ENCODE measurements around the gene ABO.
"Not testable (repeated sequence)": the region's sequence is repeated elsewhere in the genome, so short reads cannot be mapped to it uniquely, and the experiment has no call there.

Gene ABO

GRCh38 chr9:133228474-133229193 lies 46.4 kb downstream of the ABO start:
- H3K36me3 Mint-ChIP-seq, H3K9me3 Mint-ChIP-seq, H3K27ac Mint-ChIP-seq, H3K4me1 Mint-ChIP-seq, H3K4me3 Mint-ChIP-seq, H3K27me3 Mint-ChIP-seq: not testable (repeated sequence)

- not testable (repeated sequence) for H3K4me3 Mint-ChIP-seq, H3K9me3 Mint-ChIP-seq, H3K4me1 Mint-ChIP-seq, H3K27me3 Mint-ChIP-seq, H3K36me3 Mint-ChIP-seq, H3K27ac Mint-ChIP-seq
These were observed 47.0 kb downstream of the ABO start for GRCh38 chr9:133227996-133228395.

- peaks cover 6% of the 10 kb centered on the region for H3K27me3 Mint-ChIP-seq
- H3K36me3 Mint-ChIP-seq, result no peaks in the 10 kb centered on the region
- H3K4me3 Mint-ChIP-seq, result no peak overlapping the region
- H3K27ac Mint-ChIP-seq, result no peak overlapping the region
- no peaks in the 10 kb centered on the region for H3K4me1 Mint-ChIP-seq
- H3K9me3 Mint-ChIP-seq, result no peaks in the 10 kb centered on the region
These were observed 47.6 kb downstream of the ABO start for GRCh38 chr9:133227242-133227860.

- Mint-ChIP-seq H3K4me1 (no peaks in the 10 kb centered on the region), H3K27ac (no peak overlapping the region), H3K4me3 (no peak overlapping the region), H3K36me3 (no peaks in the 10 kb centered on the region), H3K27me3 (peaks cover 6% of the 10 kb centered on the region), H3K9me3 (no peaks in the 10 kb centered on the region)
These were observed 48.5 kb downstream of the ABO start for GRCh38 chr9:133226219-133227171.

- no peak overlapping the region for H3K27ac Mint-ChIP-seq
- H3K27me3 Mint-ChIP-seq, result peaks cover 10% of the 10 kb centered on the region
- no peaks in the 10 kb centered on the region for H3K4me1 Mint-ChIP-seq
- H3K36me3 Mint-ChIP-seq, result no peaks in the 10 kb centered on the region
- H3K9me3 Mint-ChIP-seq, result no peaks in the 10 kb centered on the region
- no peak overlapping the region for H3K4me3 Mint-ChIP-seq
These were observed 49.6 kb downstream of the ABO start for GRCh38 chr9:133225171-133226011.

- H3K4me3 Mint-ChIP-seq, result no peak overlapping the region
- H3K27ac Mint-ChIP-seq, result no peak overlapping the region
- no peaks in the 10 kb centered on the region for H3K36me3 Mint-ChIP-seq
- peaks cover 11% of the 10 kb centered on the region for H3K27me3 Mint-ChIP-seq
- no peaks in the 10 kb centered on the region for H3K4me1 Mint-ChIP-seq
- H3K9me3 Mint-ChIP-seq, result no peaks in the 10 kb centered on the region
These were observed 50.2 kb downstream of the ABO start for GRCh38 chr9:133224762-133225161.

GRCh38 chr9:133223159-133223756 lies 51.7 kb downstream of the ABO start:
- H3K4me1 Mint-ChIP-seq, H3K36me3 Mint-ChIP-seq, H3K9me3 Mint-ChIP-seq, H3K4me3 Mint-ChIP-seq, H3K27ac Mint-ChIP-seq: not testable (repeated sequence)
- peaks cover 23% of the 10 kb centered on the region for H3K27me3 Mint-ChIP-seq

GRCh38 chr9:133221994-133222393 lies 53.0 kb downstream of the ABO start:
- H3K36me3 Mint-ChIP-seq, H3K4me1 Mint-ChIP-seq, H3K9me3 Mint-ChIP-seq, H3K4me3 Mint-ChIP-seq, H3K27ac Mint-ChIP-seq: not testable (repeated sequence)
- H3K27me3 Mint-ChIP-seq, result peaks cover 30% of the 10 kb centered on the region

GRCh38 chr9:133221177-133221809 lies 53.7 kb downstream of the ABO start:
- Mint-ChIP-seq H3K4me1 (no peaks in the 10 kb centered on the region), H3K36me3 (no peaks in the 10 kb centered on the region), H3K9me3 (no peaks in the 10 kb centered on the region), H3K27ac (no peak overlapping the region), H3K27me3 (peaks cover 30% of the 10 kb centered on the region), H3K4me3 (no peak overlapping the region)

GRCh38 chr9:133218049-133218975 lies 56.7 kb downstream of the ABO start:
- not testable (repeated sequence) for H3K4me1 Mint-ChIP-seq, H3K36me3 Mint-ChIP-seq, H3K4me3 Mint-ChIP-seq, H3K9me3 Mint-ChIP-seq
- Mint-ChIP-seq H3K27me3 (peaks cover 38% of the 10 kb centered on the region), H3K27ac (peak overlapping the region; percentile 3)

GRCh38 chr9:133217333-133217988 lies 57.5 kb downstream of the ABO start:
- H3K36me3 Mint-ChIP-seq, H3K4me3 Mint-ChIP-seq, H3K9me3 Mint-ChIP-seq, H3K4me1 Mint-ChIP-seq, H3K27ac Mint-ChIP-seq: not testable (repeated sequence)
- peaks cover 37% of the 10 kb centered on the region for H3K27me3 Mint-ChIP-seq

GRCh38 chr9:133214276-133214675 lies 60.7 kb downstream of the ABO start:
- not testable (repeated sequence) for H3K4me3 Mint-ChIP-seq, H3K4me1 Mint-ChIP-seq, H3K9me3 Mint-ChIP-seq, H3K27ac Mint-ChIP-seq, H3K36me3 Mint-ChIP-seq
- peaks cover 44% of the 10 kb centered on the region for H3K27me3 Mint-ChIP-seq

GRCh38 chr9:133210609-133211008 lies 64.4 kb downstream of the ABO start:
- Mint-ChIP-seq H3K27me3 (peaks cover 27% of the 10 kb centered on the region), H3K27ac (no peak overlapping the region), H3K9me3 (no peaks in the 10 kb centered on the region), H3K4me3 (no peak overlapping the region), H3K4me1 (no peaks in the 10 kb centered on the region), H3K36me3 (no peaks in the 10 kb centered on the region)
